ENCODE measurements around the gene TACC2.

- TF ChIP-seq POLR2A (IDR thresholded peaks at IDR 0.05) (no peak), CTCF (IDR thresholded peaks at IDR 0.05) (peak in 2 of 6 experiments; percentile 7 to 30)
Observed at GRCh38 chr10:122089311-122090017, 100.5 kb downstream of the TACC2 start.
